Upper lobe of left lung (tissue), 4 donors: ENCODE results near the gene ARHGEF12.

ENCODE experiments used
- CTCF ChIP-seq, 6 experiments: fragments of 450-650 bp in 4 of 6; fragments of 200-600 bp in 2 of 6; sonication (generic) in 2 of 6; IDR thresholded peaks; one replicate each; pipeline ENCODE4 v1.5.1; 2016 to 2019; ENCODE audit warnings: antibody characterized with exemption in 6 of 6
- POLR2AphosphoS5 ChIP-seq, 2 donors: sonication (generic); formaldehyde crosslinking; IDR thresholded peaks; one replicate each; pipeline ENCODE4 v1.5.1; 2017; ENCODE audit warnings: antibody characterized with exemption in 2 of 2

GRCh38 chr11:120424970-120425332, 88.7 kb downstream of the ARHGEF12 start:
- no peak for TF ChIP-seq POLR2AphosphoS5 (IDR thresholded peaks at IDR 0.05)
- TF ChIP-seq CTCF (IDR thresholded peaks at IDR 0.05) = no peak
